HCT116 (cell line): Measurements from ENCODE around the gene CBFA2T2.

Source experiments
- CEBPB ChIP-seq: IDR thresholded peaks from 2 replicates; pipeline ENCODE4 v1.6.1; 2012; ENCODE audit warnings: low read depth
- EGR1 ChIP-seq: IDR thresholded peaks from 2 replicates; pipeline ENCODE4 v1.6.1; 2012; ENCODE audit warnings: low read depth
- EZH2 ChIP-seq: fragments of 200-600 bp; sonication (generic); IDR thresholded peaks from 2 replicates; pipeline ENCODE4 v1.6.1; 2017; ENCODE audit warnings: antibody characterized with exemption, mixed run types
- JUND ChIP-seq: IDR thresholded peaks from 2 replicates; pipeline ENCODE4 v1.6.1; 2012
- POLR2A ChIP-seq: IDR thresholded peaks from 2 replicates; pipeline ENCODE4 v1.7.0; 2011; ENCODE audit warnings: borderline replicate concordance; ENCODE audit not compliant: insufficient read depth, insufficient read length; ENCODE audit errors: extremely low read depth
- POLR2AphosphoS5 ChIP-seq: IDR thresholded peaks from 2 replicates; pipeline ENCODE4 v1.6.1; 2011; ENCODE audit warnings: mild to moderate bottlenecking, low read depth, low read length, moderate library complexity
- SP1 ChIP-seq: IDR thresholded peaks from 2 replicates; pipeline ENCODE4 v1.6.1; 2012; ENCODE audit warnings: low read depth
- TCF7L2 ChIP-seq: IDR thresholded peaks from 2 replicates; pipeline ENCODE4 v1.7.0; 2011; ENCODE audit warnings: borderline replicate concordance, inconsistent platforms; ENCODE audit not compliant: insufficient read depth, insufficient read length; ENCODE audit errors: extremely low read depth
- YY1 ChIP-seq: IDR thresholded peaks from 2 replicates; pipeline ENCODE4 v1.6.1; 2011; ENCODE audit warnings: low read length, low read depth, moderate library complexity, mild to moderate bottlenecking; ENCODE audit not compliant: insufficient replicate concordance; ENCODE audit errors: extremely low read depth
- ZFX ChIP-seq: fragments of 450-650 bp; IDR thresholded peaks from 2 replicates; pipeline ENCODE4 v1.6.1; 2017
- TF ChIP-seq, protein P1 (sequence below), 3 experiments: fragments of 200-600 bp in 1 of 3; sonication (generic) in 1 of 3; IDR thresholded peaks in 2 of 3; conservative IDR thresholded peaks in 1 of 3; 2 replicates each; pipeline ENCODE4 v1.5.1; 2012 to 2017; ENCODE audit warnings: low read depth in 2 of 3, low read length in 2 of 3, antibody characterized with exemption in 1 of 3, borderline replicate concordance in 1 of 3, control low read depth in 1 of 3, mild to moderate bottlenecking in 1 of 3, mixed read lengths in 1 of 3, mixed run types in 1 of 3, moderate library complexity in 1 of 3; ENCODE audit not compliant: insufficient read depth in 1 of 3
- TF ChIP-seq, protein P2 (sequence below): IDR thresholded peaks from 2 replicates; pipeline ENCODE4 v1.6.1; 2011; ENCODE audit warnings: mild to moderate bottlenecking, low read length, moderate library complexity; ENCODE audit not compliant: insufficient replicate concordance; ENCODE audit errors: extremely low read depth

GRCh38 chr20:33697129-33697528 lies 207.2 kb downstream of the CBFA2T2 start:
- no peak for TF ChIP-seq CEBPB
- TF ChIP-seq, protein P1, sequence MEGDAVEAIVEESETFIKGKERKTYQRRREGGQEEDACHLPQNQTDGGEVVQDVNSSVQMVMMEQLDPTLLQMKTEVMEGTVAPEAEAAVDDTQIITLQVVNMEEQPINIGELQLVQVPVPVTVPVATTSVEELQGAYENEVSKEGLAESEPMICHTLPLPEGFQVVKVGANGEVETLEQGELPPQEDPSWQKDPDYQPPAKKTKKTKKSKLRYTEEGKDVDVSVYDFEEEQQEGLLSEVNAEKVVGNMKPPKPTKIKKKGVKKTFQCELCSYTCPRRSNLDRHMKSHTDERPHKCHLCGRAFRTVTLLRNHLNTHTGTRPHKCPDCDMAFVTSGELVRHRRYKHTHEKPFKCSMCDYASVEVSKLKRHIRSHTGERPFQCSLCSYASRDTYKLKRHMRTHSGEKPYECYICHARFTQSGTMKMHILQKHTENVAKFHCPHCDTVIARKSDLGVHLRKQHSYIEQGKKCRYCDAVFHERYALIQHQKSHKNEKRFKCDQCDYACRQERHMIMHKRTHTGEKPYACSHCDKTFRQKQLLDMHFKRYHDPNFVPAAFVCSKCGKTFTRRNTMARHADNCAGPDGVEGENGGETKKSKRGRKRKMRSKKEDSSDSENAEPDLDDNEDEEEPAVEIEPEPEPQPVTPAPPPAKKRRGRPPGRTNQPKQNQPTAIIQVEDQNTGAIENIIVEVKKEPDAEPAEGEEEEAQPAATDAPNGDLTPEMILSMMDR (IDR thresholded peaks at IDR 0.05 in 2 of 3, conservative IDR thresholded peaks at IDR 0.05 in 1 of 3; ENCODE audit: borderline replicate concordance in 1 of 3, insufficient read depth in 1 of 3, low read depth in 2 of 3, low read length in 2 of 3) = no peak
- TF ChIP-seq JUND = no peak
- TF ChIP-seq POLR2A = no peak
- no peak for TF ChIP-seq POLR2AphosphoS5
- TF ChIP-seq EGR1 = no peak
- TF ChIP-seq YY1 = no peak
- TF ChIP-seq EZH2 = no peak
- TF ChIP-seq TCF7L2 = no peak
- TF ChIP-seq, protein P2, sequence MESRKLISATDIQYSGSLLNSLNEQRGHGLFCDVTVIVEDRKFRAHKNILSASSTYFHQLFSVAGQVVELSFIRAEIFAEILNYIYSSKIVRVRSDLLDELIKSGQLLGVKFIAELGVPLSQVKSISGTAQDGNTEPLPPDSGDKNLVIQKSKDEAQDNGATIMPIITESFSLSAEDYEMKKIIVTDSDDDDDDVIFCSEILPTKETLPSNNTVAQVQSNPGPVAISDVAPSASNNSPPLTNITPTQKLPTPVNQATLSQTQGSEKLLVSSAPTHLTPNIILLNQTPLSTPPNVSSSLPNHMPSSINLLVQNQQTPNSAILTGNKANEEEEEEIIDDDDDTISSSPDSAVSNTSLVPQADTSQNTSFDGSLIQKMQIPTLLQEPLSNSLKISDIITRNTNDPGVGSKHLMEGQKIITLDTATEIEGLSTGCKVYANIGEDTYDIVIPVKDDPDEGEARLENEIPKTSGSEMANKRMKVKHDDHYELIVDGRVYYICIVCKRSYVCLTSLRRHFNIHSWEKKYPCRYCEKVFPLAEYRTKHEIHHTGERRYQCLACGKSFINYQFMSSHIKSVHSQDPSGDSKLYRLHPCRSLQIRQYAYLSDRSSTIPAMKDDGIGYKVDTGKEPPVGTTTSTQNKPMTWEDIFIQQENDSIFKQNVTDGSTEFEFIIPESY = no peak
- no peak for TF ChIP-seq ZFX
- no peak for TF ChIP-seq SP1
